H1 (cell line): ENCODE data around the gene EPB42. TPM values are rescaled to one million over a fixed set of nuclear protein-coding genes. Genes with fewer than 3 reads are reported as not detected.

Experiments
- CTCF ChIA-PET: fragments of 300-600 bp; sonication (Branson Sonifier 250); formaldehyde crosslinking; loops from one replicate; lab custom pipeline; 2021; ENCODE audit not compliant: partially characterized antibody; lab: Charles Lee
- POLR2A ChIA-PET: fragments of 300-600 bp; sonication (Branson Sonifier 250); formaldehyde crosslinking; loops from one replicate; lab custom pipeline; 2021; ENCODE audit warnings: inconsistent platforms; ENCODE audit not compliant: partially characterized antibody; lab: Charles Lee
- DNase-seq, 2 experiments: peaks; one replicate each; pipeline versions ENCODE4 v3.0.0 to v3.0.0-alpha.2; 2010 to 2022; ENCODE audit warnings: low spot score in 2 of 2, low read depth in 1 of 2, mixed read lengths in 1 of 2
- FAIRE-seq: peaks from 2 replicates; lab custom pipeline; 2011; peaks lifted over from hg19 to GRCh38; lab: Jason Lieb, UNC
- H2AFZ ChIP-seq: 2 replicates; pipeline ENCODE4 v1.8.1; 2012; ENCODE audit warnings: low read length, inconsistent platforms
- H2AK5ac ChIP-seq: 2 replicates; pipeline ENCODE4 v1.6.1; 2013; ENCODE audit warnings: low read depth, low read length
- H2BK120ac ChIP-seq: replicated peaks from 2 replicates; pipeline ENCODE3; 2013; ENCODE audit warnings: low read depth, low read length, inconsistent platforms
- H2BK12ac ChIP-seq: 2 replicates; pipeline ENCODE4 v1.6.1; 2013; ENCODE audit warnings: low read depth, low read length
- H2BK15ac ChIP-seq: 2 replicates; pipeline ENCODE4 v1.6.1; 2013; ENCODE audit warnings: low read length
- H2BK20ac ChIP-seq: 2 replicates; pipeline ENCODE4 v1.6.1; 2013; ENCODE audit warnings: low read length
- H2BK5ac ChIP-seq: 2 replicates; pipeline ENCODE4 v1.6.1; 2013; ENCODE audit warnings: low read depth, low read length
- H3K14ac ChIP-seq: 2 replicates; pipeline ENCODE4 v1.6.1; 2013; ENCODE audit warnings: inconsistent platforms; ENCODE audit not compliant: insufficient read length
- H3K18ac ChIP-seq: 2 replicates; pipeline ENCODE4 v1.6.1; 2013; ENCODE audit warnings: low read length; ENCODE audit errors: extremely low read depth
- H3K23ac ChIP-seq: 2 replicates; pipeline ENCODE4 v1.6.1; 2013; ENCODE audit warnings: inconsistent platforms; ENCODE audit not compliant: insufficient read length
- H3K23me2 ChIP-seq: 2 replicates; pipeline ENCODE4 v1.6.1; 2013; ENCODE audit warnings: low read depth, low read length
- H3K27ac ChIP-seq: 2 replicates; pipeline ENCODE4 v1.6.1; 2011; ENCODE audit warnings: low read depth, low read length, inconsistent platforms
- H3K27me3 ChIP-seq, 4 experiments: replicated peaks in 1 of 4; 1 replicate in 1 of 4; 2 replicates in 3 of 4; pipeline versions ENCODE4 v1.6.1 to v1.8.1; 2011 to 2013; ENCODE audit warnings: low read length in 3 of 4, mild to moderate bottlenecking in 3 of 4, inconsistent platforms in 2 of 4, mixed read lengths in 2 of 4, moderate library complexity in 1 of 4; ENCODE audit not compliant: control insufficient read depth in 3 of 4, insufficient read depth in 3 of 4; ENCODE audit errors: extremely low read depth in 1 of 4
- H3K36me3 ChIP-seq, 4 experiments: 2 replicates each; pipeline versions ENCODE4 v1.6.1 to v1.8.1; 2011 to 2013; ENCODE audit warnings: mild to moderate bottlenecking in 4 of 4, low read length in 3 of 4, moderate library complexity in 2 of 4, control low read depth in 1 of 4, inconsistent platforms in 1 of 4; ENCODE audit not compliant: insufficient read depth in 4 of 4, control insufficient read depth in 2 of 4
- H3K4ac ChIP-seq: replicated peaks from 2 replicates; pipeline ENCODE3; 2013; ENCODE audit warnings: low read length, low read depth, mixed read lengths, inconsistent platforms; ENCODE audit not compliant: insufficient read length
- H3K4me1 ChIP-seq, 4 experiments: replicated peaks in 1 of 4; 1 replicate in 1 of 4; 2 replicates in 3 of 4; pipeline versions ENCODE4 v1.6.1 to v1.8.1; 2011 to 2013; ENCODE audit warnings: low read length in 3 of 4, inconsistent platforms in 2 of 4, mixed read lengths in 1 of 4; ENCODE audit not compliant: insufficient read depth in 4 of 4, control insufficient read depth in 3 of 4
- H3K4me2 ChIP-seq, 2 experiments: 2 replicates each; pipeline versions ENCODE4 v1.6.1 to v1.8.1; 2011 to 2013; ENCODE audit warnings: low read depth in 2 of 2, low read length in 2 of 2, control low read depth in 1 of 2, inconsistent platforms in 1 of 2, mild to moderate bottlenecking in 1 of 2; ENCODE audit not compliant: insufficient read depth in 1 of 2
- H3K4me3 ChIP-seq, 4 experiments: fragments of 200-600, 300-600 bp in 1 of 4; sonication (generic), shearing (Covaris generic), sonication (Bioruptor Twin) in 1 of 4; 2 replicates each; pipeline versions ENCODE4 v1.5.1 to v1.8.1; 2011 to 2016; ENCODE audit warnings: low read length in 4 of 4, low read depth in 3 of 4, control low read depth in 2 of 4, inconsistent platforms in 2 of 4, mild to moderate bottlenecking in 2 of 4, mixed read lengths in 1 of 4, moderate library complexity in 1 of 4; ENCODE audit not compliant: insufficient read depth in 2 of 4; ENCODE audit errors: extremely low read depth in 1 of 4
- H3K56ac ChIP-seq: replicated peaks from 2 replicates; pipeline ENCODE3; 2013; ENCODE audit warnings: low read depth, mild to moderate bottlenecking, mixed read lengths, low read length, inconsistent platforms; ENCODE audit not compliant: insufficient read length
- H3K79me1 ChIP-seq: 2 replicates; pipeline ENCODE4 v1.6.1; 2013; ENCODE audit warnings: low read depth, low read length, control low read depth
- H3K79me2 ChIP-seq, 2 experiments: 2 replicates each; pipeline versions ENCODE4 v1.6.1 to v1.8.1; 2012 to 2013; ENCODE audit warnings: low read length in 2 of 2, mild to moderate bottlenecking in 2 of 2, inconsistent platforms in 1 of 2; ENCODE audit not compliant: insufficient read depth in 2 of 2, control insufficient read depth in 1 of 2
- H3K9ac ChIP-seq, 4 experiments: replicated peaks in 1 of 4; 1 replicate in 1 of 4; 2 replicates in 3 of 4; pipeline versions ENCODE4 v1.6.1 to v1.8.1; 2011 to 2013; ENCODE audit warnings: low read depth in 3 of 4, low read length in 3 of 4, control low read depth in 2 of 4, mild to moderate bottlenecking in 2 of 4, moderate library complexity in 2 of 4, inconsistent platforms in 1 of 4; ENCODE audit errors: extremely low read depth in 1 of 4
- H3K9me3 ChIP-seq, 2 experiments: 2 replicates each; pipeline versions ENCODE4 v1.6.1 to v1.8.1; 2012 to 2013; ENCODE audit warnings: mild to moderate bottlenecking in 2 of 2, moderate library complexity in 2 of 2, control low read depth in 1 of 2, inconsistent platforms in 1 of 2, low read depth in 1 of 2, low read length in 1 of 2, mixed read lengths in 1 of 2; ENCODE audit not compliant: insufficient read depth in 2 of 2
- H4K20me1 ChIP-seq, 2 experiments: replicated peaks in 1 of 2; 2 replicates each; pipeline versions ENCODE3 to v1.8.1; 2011 to 2013; ENCODE audit warnings: inconsistent platforms in 2 of 2, low read length in 2 of 2, mild to moderate bottlenecking in 1 of 2; ENCODE audit not compliant: insufficient read depth in 2 of 2, control insufficient read depth in 1 of 2
- H4K5ac ChIP-seq: 2 replicates; pipeline ENCODE4 v1.6.1; 2013; ENCODE audit warnings: low read length, low read depth, mixed read lengths, inconsistent platforms; ENCODE audit not compliant: insufficient read length
- H4K8ac ChIP-seq: 2 replicates; pipeline ENCODE4 v1.8.0; 2013; ENCODE audit warnings: mild to moderate bottlenecking, moderate library complexity, low read length, inconsistent platforms; ENCODE audit not compliant: insufficient read depth; ENCODE audit errors: extremely low read depth
- H4K91ac ChIP-seq: replicated peaks from 2 replicates; pipeline ENCODE3; 2013; ENCODE audit warnings: low read length, mixed read lengths, inconsistent platforms; ENCODE audit not compliant: insufficient read length
- CEBPB ChIP-seq: IDR thresholded peaks from 2 replicates; pipeline ENCODE4 v1.6.1; 2012; ENCODE audit warnings: low read depth, low read length
- CHD1 ChIP-seq: IDR thresholded peaks from 2 replicates; pipeline ENCODE4 v1.6.1; 2012; ENCODE audit warnings: low read depth, low read length, improper control_type of control experiment
- RNF2 ChIP-seq: fragments of 200-900, 300-1000 bp; sonication (generic); IDR thresholded peaks from 2 replicates; pipeline ENCODE4 v1.7.1; 2016; ENCODE audit warnings: borderline replicate concordance, low read depth, mild to moderate bottlenecking, antibody characterized with exemption, low read length; ENCODE audit not compliant: poor library complexity, severe bottlenecking; ENCODE audit errors: missing control alignments
- RXRA ChIP-seq: IDR thresholded peaks from 2 replicates; pipeline ENCODE4 v1.6.1; 2011; ENCODE audit warnings: low read depth, mild to moderate bottlenecking, low read length, moderate library complexity; ENCODE audit not compliant: insufficient read depth
- SIN3A ChIP-seq, 2 experiments: IDR thresholded peaks in 1 of 2; conservative IDR thresholded peaks in 1 of 2; 2 replicates each; pipeline ENCODE4 v1.6.1; 2011 to 2012; ENCODE audit warnings: low read length in 2 of 2, improper control_type of control experiment in 1 of 2, low read depth in 1 of 2, mild to moderate bottlenecking in 1 of 2
- polyA plus RNA-seq, 7 experiments: library from polyadenylated mRNA; depleted of rRNA in 3 of 7; stranded (reverse) in 5 of 7; unstranded in 2 of 7; fragments of >200 nt in 5 of 7; fragments of 200-250 nt in 2 of 7; gene quantifications; 1 replicate in 5 of 7; 2 replicates in 1 of 7; 4 replicates in 1 of 7; pipeline versions ENCODE4 v1.2.1 to v1.2.3, GENCODE V29; 2011 to 2013; ENCODE audit warnings: missing spikeins in 2 of 7, mixed read lengths in 2 of 7
- total RNA-seq: library from RNA; stranded (reverse); fragmentation: NEBNext Ultra II Directional; extraction: Animal tissue kit (Norgen Biotek cat#: 25700); gene quantifications from 2 replicates; pipeline ENCODE4 v1.2.1, GENCODE V29; 2021

Gene EPB42
- total and polyA plus RNA-seq, 2 of the 8 experiments (the other 6 are each of a cell fraction or from before 2014, with no cell fraction given) = not detected

- FAIRE-seq (no peak), DNase-seq (no peak)
- H3K23me2 ChIP-seq = no peaks in the 10 kb centered on the region
- TF ChIP-seq CHD1 (no peak), RNF2 (no peak), RXRA (no peak), SIN3A (conservative IDR thresholded peaks at IDR 0.05 in 1 of 2, IDR thresholded peaks at IDR 0.05 in 1 of 2; ENCODE audit: low read depth in 1 of 2, low read length in 2 of 2) (no peak), CEBPB (no peak)
Observed at GRCh38 chr15:43212951-43213350, 7.9 kb downstream of the EPB42 start.

More at GRCh38 chr15:43212951-43213350, 7.9 kb downstream of the EPB42 start:
- Histone ChIP-seq H4K8ac (no peak overlapping the region), H2AK5ac (no peak overlapping the region), H2AFZ (no peak overlapping the region), H4K5ac (no peak overlapping the region), H3K9ac (no peak overlapping the region), H3K9me3 (no peaks in the 10 kb centered on the region), H3K4ac (no peak overlapping the region), H3K4me3 (no peak overlapping the region), H3K23ac (no peak overlapping the region), H2BK5ac (no peak overlapping the region), H4K91ac (no peak overlapping the region), H3K4me2 (no peak overlapping the region), H3K18ac (no peak overlapping the region), H2BK20ac (no peak overlapping the region), H3K79me2 (no peaks in the 10 kb centered on the region), H3K36me3 (no peaks in the 10 kb centered on the region), H3K4me1 (peaks cover 0 to 3% (median 0%) of the 10 kb centered on the region in 4 experiments; a peak in 2 of 7 replicates), H3K27ac (no peak overlapping the region), H3K79me1 (no peaks in the 10 kb centered on the region; the same call in 1 of the 2 replicates), H4K20me1 (no peaks in the 10 kb centered on the region), H3K14ac (no peak overlapping the region), H2BK12ac (no peak overlapping the region), H3K27me3 (no peaks in the 10 kb centered on the region; a peak in 1 of 7 replicates), H2BK120ac (no peak overlapping the region), H2BK15ac (no peak overlapping the region), H3K56ac (no peak overlapping the region)
- POLR2A ChIA-PET = no interaction called here
- CTCF ChIA-PET = interaction anchor here (0.8 to 9.6 kb wide), 7 partner anchors 9 to 424 kb away, joined by 3 to 109 read pairs (median 14); no protein-coding TSS in a partner anchor
